GM23248 (cell line): Measurements from ENCODE around the gene RNF13.

Experiments used
- EZH2 ChIP-seq: fragments of 200-600 bp; sonication (generic); IDR thresholded peaks from 2 replicates; pipeline ENCODE4 v1.6.1; 2018; ENCODE audit warnings: antibody characterized with exemption, mild to moderate bottlenecking; ENCODE audit not compliant: insufficient read depth, poor library complexity, severe bottlenecking
- EZH2phosphoT487 ChIP-seq: fragments of 200-600 bp; sonication (generic); IDR thresholded peaks from 2 replicates; pipeline ENCODE4 v1.6.1; 2018; ENCODE audit warnings: antibody characterized with exemption, moderate library complexity, mild to moderate bottlenecking, low read depth; ENCODE audit not compliant: insufficient read depth

DNA sequence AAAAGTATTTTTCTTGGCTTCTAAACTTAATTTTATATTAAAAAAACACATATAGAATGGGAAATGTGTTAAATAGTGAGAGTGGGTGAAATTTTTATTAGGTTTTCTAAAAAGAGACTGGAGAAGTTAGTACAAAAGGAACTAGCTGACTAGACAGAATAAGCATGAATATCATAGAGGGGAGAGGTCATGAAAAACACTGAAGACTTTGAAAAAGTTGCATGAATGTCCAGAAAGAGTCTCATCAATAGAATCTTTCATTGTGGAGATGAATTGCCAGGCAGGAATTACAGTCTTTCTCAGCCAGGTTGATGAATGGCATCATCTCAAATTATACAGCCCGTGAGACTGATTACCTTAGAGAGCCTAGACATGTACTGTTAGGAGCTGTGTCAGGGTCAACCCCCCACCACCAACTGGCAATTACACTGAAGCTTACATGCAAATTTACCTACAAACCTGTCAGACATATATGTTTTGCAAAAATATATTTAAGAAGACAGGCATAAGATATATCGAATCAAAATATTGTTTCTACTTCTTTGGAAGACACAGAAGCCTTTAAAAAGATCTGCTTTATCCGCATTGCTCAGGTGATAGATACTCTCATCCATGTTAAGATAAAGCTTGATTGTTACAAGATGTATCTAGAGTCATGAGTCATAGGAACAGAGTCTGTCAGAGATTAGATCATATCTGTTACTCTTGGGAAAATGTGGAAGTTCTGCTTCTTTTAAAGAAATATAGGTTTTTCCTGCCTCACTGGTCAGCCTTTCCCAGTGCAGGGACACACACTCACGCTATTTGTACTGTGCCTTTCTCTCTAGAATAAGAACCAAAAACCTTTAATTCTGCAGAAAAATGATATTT lies 192.5 kb downstream of the RNF13 start:
- no peak for TF ChIP-seq EZH2
- TF ChIP-seq EZH2phosphoT487, result no peak
